IgD-negative memory B cell (primary cell): ENCODE measurements around the gene NUMA1. TPM values are rescaled to one million over a fixed set of nuclear protein-coding genes. Genes with fewer than 3 reads are reported as not detected.

Experiments used
- H3K27ac Mint-ChIP-seq, 3 donors: one replicate each; pipeline ENCODE4 v1.8.0; 2020 to 2022; ENCODE audit warnings: mild to moderate bottlenecking in 3 of 3, mixed read lengths in 3 of 3, moderate library complexity in 1 of 3
- H3K27me3 Mint-ChIP-seq: one replicate; pipeline ENCODE4 v1.8.0; 2021; ENCODE audit warnings: mixed read lengths
- H3K36me3 Mint-ChIP-seq: one replicate; pipeline ENCODE4 v1.8.0; 2020; ENCODE audit warnings: mild to moderate bottlenecking, mixed read lengths
- H3K4me1 Mint-ChIP-seq, 3 donors: one replicate each; pipeline ENCODE4 v1.8.0; 2020 to 2022; ENCODE audit warnings: mixed read lengths in 3 of 3, mild to moderate bottlenecking in 1 of 3
- H3K4me3 Mint-ChIP-seq, 4 donors: one replicate each; pipeline ENCODE4 v1.8.0; 2020 to 2022; ENCODE audit warnings: mild to moderate bottlenecking in 4 of 4, mixed read lengths in 4 of 4, moderate library complexity in 3 of 4
- H3K9me3 Mint-ChIP-seq, 3 donors: one replicate each; pipeline ENCODE4 v1.8.0; 2020 to 2021; ENCODE audit warnings: mixed read lengths in 3 of 3, mild to moderate bottlenecking in 1 of 3
- polyA plus RNA-seq: library from polyadenylated mRNA; unstranded; fragments of 300-500 nt; fragmentation: Illumina TruSeq; gene quantifications from one replicate; pipeline ENCODE4 v1.2.3, GENCODE V29; 2021

NUMA1 gene
- polyA plus RNA-seq, 1 donor from 2014 or later, result 66.6 TPM

DNA sequence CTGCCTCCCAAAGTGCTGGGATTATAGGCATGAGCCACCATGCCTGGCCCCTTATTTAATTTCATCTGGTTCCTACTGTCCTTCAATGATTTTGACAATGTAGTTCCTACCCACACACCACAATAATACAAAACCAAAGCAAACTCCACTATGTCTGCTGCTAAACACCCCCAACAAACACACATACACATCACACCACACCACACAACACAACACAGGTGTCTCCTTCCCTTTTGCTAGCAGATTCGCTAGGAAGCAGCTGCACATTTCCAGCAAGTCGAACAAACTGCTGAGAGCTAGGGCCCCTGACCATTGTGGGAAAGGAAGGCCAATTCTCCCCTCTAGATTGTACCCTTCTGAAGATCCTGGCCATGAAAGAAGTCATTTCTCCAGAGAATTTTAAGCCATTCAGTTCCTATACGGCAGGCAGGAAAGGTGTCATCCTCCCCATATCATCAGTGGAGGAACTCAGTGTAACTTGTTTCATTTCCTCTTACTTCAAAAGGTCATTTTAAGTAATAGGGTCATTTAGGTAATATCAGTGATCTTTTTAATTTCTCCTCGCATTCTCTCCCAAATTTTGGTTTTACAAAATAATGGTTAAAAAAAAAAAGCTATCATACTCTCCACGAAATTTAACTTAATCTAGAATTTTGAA is 18.5 kb downstream of the NUMA1 start:
- Mint-ChIP-seq H3K27me3 (no peaks in the 10 kb centered on the region), H3K4me3 (peak overlapping the region; percentile 2 to 70 (median 66)), H3K36me3 (peaks cover 4% of the 10 kb centered on the region), H3K4me1 (peaks cover 5 to 7% (median 6%) of the 10 kb centered on the region in 3 donors), H3K9me3 (no peaks in the 10 kb centered on the region), H3K27ac (peak overlapping the region; percentile 12 to 97 (median 83))

DNA sequence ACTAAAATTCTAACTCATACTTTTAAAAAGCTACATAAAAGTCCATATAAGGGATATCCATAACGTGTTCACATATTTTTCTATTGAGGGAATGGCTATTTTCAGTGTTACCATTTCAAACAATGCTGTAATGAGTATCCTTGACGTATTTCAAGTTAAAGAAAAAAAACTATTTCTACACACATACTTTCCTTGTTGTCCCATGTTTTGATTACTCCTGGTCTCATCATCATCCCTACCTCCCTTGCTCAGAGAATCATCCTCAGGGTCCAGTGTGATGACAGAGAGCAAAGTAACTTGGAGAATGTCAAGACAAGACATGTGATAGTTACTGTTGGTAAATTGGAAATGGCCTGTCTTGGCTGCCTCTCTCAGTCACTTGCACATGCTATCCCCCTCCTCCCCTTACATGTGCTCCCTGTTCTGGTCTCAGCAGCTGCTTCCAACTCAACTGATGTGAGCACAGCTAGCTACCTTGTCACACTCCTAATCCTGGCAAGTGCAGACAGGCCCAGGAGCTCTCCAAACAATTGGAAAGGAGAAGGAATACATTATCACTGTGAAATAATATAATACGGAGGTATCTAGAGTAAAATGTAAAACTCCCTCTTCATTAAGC is 21.8 kb downstream of the NUMA1 start:
- peaks cover 6% of the 10 kb centered on the region for H3K36me3 Mint-ChIP-seq
- no peak overlapping the region for H3K27ac Mint-ChIP-seq
- peaks cover 6 to 9% (median 7%) of the 10 kb centered on the region in 3 donors for H3K4me1 Mint-ChIP-seq
- H3K9me3 Mint-ChIP-seq, result no peaks in the 10 kb centered on the region
- H3K27me3 Mint-ChIP-seq, result no peaks in the 10 kb centered on the region
- H3K4me3 Mint-ChIP-seq, result no peak overlapping the region

DNA sequence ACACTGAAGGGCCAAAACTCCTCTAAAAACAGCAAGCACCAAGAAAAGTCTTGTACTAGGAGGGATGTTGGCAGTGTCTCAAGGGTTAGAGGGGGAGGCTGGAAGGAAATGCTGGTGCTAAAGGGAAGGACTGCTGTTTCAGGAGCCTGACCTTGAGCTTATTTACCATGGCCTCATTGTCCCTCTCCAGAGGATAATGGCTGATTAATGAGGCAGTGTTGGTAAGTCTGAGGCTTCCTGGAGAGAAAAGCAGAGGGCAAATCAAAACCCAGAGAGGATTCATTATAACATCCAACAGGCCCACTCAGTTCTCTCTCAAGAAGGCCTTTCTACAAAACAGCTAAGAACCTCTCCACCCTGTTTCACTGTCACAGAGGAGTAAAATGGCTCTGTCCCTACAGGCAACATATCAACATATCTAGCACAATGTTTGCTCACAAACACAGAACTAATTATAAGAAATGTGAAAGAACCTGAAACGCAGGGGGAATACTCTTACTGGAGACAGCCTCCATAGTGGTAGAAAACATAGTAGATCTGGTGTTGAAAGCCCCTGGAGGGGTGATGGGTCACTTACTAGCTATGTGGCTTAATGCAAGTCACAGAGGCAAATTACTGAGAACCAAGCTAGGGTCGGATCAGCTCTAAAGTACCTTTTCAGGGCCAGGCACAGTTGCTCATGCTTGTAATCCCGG is 31.4 kb downstream of the NUMA1 start:
- H3K4me3 Mint-ChIP-seq, result no peak overlapping the region
- no peaks in the 10 kb centered on the region for H3K9me3 Mint-ChIP-seq
- no peak overlapping the region for H3K27ac Mint-ChIP-seq

DNA sequence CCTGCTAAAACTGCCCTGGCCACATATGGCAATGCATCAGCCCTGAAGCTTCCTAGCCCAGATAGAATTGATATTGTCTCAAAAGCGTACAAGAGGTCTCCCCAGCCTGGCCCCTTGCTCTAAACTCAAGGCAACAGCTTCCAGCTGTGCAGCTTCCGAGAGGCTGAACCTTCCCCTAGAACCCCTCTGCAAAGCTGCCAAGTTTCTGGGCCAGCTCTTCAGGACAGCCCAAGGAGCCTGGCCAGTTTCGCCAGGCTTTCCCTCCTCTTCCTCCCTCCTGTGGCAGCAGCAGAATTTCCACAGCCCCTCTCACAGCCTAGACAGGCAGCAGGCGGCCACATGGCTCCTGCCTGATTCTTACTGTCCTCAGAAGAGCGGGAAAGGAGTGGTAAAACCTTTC is 34.5 kb downstream of the NUMA1 start:
- H3K9me3 Mint-ChIP-seq, result no peaks in the 10 kb centered on the region
- H3K27ac Mint-ChIP-seq, result peak overlapping the region in 2 of 3 donors; percentile 23 to 86
- no peaks in the 10 kb centered on the region for H3K27me3 Mint-ChIP-seq
- H3K4me1 Mint-ChIP-seq, result peaks cover 9 to 17% (median 13%) of the 10 kb centered on the region in 3 donors
- no peak overlapping the region for H3K4me3 Mint-ChIP-seq
- H3K36me3 Mint-ChIP-seq, result no peaks in the 10 kb centered on the region

More for the DNA sequence above, 31.4 kb downstream of the NUMA1 start:
- Mint-ChIP-seq H3K4me1 (peaks cover 0 to 5% (median 1%) of the 10 kb centered on the region in 3 donors), H3K36me3 (peaks cover 2% of the 10 kb centered on the region), H3K27me3 (no peaks in the 10 kb centered on the region)

DNA sequence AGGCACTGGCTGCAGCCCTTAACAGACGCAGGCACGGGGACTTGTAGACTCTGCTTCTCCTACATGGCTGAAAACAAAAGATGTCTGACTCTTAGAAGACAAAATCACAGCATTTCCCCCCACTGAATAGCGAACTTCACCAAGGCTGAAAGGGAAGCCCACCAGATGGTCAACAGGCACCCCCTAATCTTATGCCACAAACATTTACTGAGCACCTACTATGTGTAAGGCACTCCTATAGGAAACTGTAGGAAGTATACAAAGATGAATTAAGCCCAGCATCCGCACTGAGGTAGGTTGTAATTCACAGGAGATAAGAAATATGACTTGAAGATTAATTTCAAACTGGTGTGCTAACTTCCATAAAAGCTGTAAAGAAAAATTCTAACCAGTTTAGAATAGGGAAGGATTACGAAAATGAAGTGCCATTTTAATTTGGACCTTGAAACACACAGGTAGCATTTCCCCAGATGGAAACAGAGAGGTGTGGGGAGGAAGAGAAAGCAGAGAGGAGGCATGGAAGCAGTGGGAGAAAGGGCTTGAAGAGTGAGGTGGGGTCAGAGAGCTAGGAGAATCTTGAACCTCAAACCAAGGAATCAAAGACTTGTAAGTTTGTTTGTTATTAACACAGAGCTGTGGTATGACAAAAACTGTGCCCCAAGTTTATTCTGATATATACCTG is 38.1 kb downstream of the NUMA1 start:
- H3K27ac Mint-ChIP-seq, result no peak overlapping the region
- no peaks in the 10 kb centered on the region for H3K9me3 Mint-ChIP-seq
- no peaks in the 10 kb centered on the region for H3K27me3 Mint-ChIP-seq
- H3K4me3 Mint-ChIP-seq, result no peak overlapping the region
- peaks cover 2% of the 10 kb centered on the region for H3K36me3 Mint-ChIP-seq
- H3K4me1 Mint-ChIP-seq, result peaks cover 9 to 25% (median 13%) of the 10 kb centered on the region in 3 donors

DNA sequence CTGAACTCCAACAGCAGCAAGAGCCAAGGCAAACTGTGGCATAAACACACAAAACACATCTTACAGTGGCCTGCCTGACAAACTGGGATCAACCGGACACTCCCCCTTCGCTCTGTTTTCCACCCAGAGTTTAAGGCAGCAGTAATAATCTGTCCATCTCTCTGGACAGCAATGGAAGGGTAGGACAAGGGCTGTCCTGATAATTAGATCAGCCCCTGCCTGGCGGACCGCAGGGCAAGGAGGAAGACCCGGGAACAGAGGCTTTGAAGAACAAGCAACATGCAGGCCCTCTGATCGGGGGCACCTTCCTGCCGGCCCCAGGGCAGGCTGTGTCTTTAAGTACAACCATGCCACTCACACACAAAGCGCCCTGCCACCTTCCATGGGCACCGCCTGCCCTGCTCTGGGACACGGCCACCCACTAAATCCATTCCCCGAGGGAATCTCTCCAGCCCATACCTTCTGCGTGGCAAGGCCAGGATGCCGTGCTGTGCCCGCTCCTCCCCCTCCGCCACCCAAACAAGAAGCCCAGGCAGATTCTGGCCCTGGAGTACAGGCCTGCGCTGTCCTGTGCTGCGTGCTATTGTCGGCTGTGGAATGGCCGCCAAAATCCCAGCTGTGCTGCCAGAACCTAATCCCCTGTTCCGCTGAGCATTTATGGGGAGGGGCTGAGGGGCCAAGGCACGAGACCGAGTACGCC is 38.8 kb downstream of the NUMA1 start:
- Mint-ChIP-seq H3K9me3 (no peaks in the 10 kb centered on the region), H3K4me3 (no peak overlapping the region), H3K27ac (no peak overlapping the region), H3K36me3 (peaks cover 2% of the 10 kb centered on the region), H3K4me1 (peaks cover 14 to 29% (median 19%) of the 10 kb centered on the region in 3 donors), H3K27me3 (no peaks in the 10 kb centered on the region)

DNA sequence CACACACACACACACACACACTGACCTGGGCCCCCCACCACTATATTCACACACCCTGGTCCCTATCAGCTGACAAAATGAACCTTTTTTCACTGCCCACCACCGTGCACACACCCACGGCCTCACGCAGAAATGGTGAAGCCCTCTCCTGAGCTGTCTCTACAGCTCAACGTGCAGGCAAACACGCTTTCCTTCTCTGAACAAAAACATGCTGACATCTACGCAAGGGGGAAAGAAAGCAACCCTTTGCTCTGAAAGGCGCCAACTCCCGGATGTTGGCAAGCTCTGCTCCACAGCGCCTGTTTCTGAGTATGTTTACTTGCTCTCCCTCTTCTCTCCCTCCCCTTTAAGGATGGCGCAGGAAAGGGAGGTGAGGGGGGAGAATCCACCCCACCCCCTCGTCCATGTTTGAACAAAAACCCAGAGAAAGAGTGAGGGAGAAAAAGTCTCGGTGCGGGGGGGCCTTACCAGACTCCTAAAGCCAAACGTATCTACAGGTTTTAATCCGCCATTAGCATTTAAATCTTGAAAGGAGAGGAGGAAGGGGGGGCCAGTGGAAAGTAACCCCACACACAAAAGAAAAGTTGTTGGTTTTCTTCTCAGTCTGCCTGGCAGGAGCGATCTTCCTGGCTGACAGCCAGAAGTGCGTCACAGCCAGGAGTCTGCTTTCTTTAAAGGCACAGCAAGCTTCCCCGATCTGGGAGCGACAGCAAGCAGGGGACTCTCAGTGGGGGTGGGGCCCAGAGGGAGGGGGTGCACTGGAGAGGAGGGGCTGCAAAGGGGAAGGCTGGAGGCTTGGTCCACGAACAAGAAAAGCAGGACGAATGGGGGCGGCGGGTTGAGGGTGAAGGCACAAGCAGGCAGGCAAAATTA is 39.6 kb downstream of the NUMA1 start:
- H3K4me1 Mint-ChIP-seq, result peaks cover 21 to 27% (median 22%) of the 10 kb centered on the region in 3 donors
- no peaks in the 10 kb centered on the region for H3K9me3 Mint-ChIP-seq
- no peaks in the 10 kb centered on the region for H3K27me3 Mint-ChIP-seq
- H3K4me3 Mint-ChIP-seq, result no peak overlapping the region
- peaks cover 2% of the 10 kb centered on the region for H3K36me3 Mint-ChIP-seq
- no peak overlapping the region for H3K27ac Mint-ChIP-seq

DNA sequence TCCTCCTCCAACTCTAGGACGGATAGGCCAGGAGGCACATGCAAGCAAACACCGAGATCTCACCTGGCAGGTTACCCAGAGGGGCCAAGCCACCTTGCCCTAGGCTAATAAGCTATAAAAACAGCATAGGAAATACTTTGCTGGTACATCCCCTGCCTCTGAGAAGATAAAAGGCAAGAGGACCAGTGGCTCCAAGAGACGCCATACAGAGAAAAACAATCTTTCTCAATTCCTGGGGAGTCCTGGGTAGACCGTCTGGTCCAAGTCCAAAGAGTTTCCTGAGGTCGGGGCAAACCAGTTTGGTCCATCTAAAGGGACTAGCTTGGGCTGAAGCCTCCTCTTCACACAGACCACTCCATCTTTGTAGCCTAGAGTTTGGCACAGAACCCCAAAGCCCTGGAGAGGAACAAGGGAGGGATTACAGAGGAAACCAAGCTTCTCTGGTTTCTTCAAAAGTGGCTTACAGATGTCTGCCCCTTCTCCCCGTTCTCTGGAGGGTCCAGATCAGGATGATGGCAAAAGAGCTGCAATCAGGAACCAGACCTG is 40.4 kb downstream of the NUMA1 start:
- peaks cover 2% of the 10 kb centered on the region for H3K36me3 Mint-ChIP-seq
- H3K4me1 Mint-ChIP-seq, result peaks cover 22 to 30% (median 23%) of the 10 kb centered on the region in 3 donors
- H3K4me3 Mint-ChIP-seq, result no peak overlapping the region
- H3K27ac Mint-ChIP-seq, result no peak overlapping the region
- no peaks in the 10 kb centered on the region for H3K9me3 Mint-ChIP-seq
- H3K27me3 Mint-ChIP-seq, result no peaks in the 10 kb centered on the region

DNA sequence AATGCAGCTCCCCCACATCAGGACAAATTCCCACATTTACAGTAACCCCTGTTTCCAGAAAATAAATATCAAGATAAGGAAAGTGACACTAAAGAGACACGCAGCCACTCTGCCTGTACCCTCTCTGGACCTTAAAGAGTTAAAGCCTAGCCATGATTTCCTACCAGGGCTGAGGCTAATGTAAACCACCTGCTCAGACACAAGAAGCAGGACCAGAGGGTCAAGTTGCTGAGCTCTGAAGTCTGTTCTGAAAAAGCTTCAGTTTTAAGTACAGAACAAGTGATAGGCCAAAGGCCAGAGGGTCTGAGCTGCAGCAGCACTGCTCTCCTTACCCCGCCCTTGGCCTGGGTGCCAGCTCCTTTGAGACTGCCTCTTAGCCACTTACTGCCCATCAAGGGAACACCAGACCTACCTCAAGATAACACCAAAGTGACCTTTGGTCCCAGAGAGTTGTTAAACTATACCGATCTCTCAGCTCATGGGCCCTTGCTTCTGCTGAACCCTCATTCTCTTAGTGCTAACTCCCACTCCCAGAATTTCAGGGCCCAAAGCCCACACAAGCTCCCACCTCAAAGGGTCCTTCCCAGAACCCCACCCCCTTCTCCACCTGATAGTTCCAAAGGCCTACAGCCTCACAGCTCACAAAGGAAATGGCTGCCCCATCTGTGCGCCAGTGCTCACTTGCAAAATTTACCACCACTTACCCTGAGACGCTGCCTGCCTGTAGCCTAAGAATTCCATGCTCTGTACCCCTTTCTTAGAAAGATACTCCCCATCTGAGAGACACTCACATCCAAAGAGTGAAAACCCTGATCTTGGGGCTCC is 41.1 kb downstream of the NUMA1 start:
- Mint-ChIP-seq H3K27ac (no peak overlapping the region), H3K27me3 (no peaks in the 10 kb centered on the region), H3K4me1 (peaks cover 22 to 29% (median 23%) of the 10 kb centered on the region in 3 donors), H3K4me3 (no peak overlapping the region), H3K36me3 (peaks cover 2% of the 10 kb centered on the region), H3K9me3 (no peaks in the 10 kb centered on the region)

DNA sequence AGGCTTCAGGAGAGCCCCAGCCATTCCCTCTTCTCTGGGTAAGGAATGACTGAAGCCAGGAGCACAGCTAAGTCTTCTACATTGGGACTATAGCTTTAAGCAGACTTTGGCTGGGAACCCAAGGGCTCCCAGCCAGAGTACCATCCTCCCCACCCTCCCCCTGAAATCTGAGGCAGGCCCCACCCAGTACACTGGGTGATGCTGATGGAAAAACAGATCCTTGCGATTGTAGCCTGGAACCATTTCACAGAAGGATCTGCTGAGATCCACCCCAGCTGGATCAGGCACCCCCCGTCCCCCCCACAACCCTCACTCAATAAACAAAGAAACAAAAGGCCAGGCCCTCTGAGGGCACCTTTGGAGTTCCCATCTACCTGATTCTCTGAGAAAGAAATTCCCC is 41.9 kb downstream of the NUMA1 start:
- peaks cover 23 to 28% (median 24%) of the 10 kb centered on the region in 3 donors for H3K4me1 Mint-ChIP-seq

DNA sequence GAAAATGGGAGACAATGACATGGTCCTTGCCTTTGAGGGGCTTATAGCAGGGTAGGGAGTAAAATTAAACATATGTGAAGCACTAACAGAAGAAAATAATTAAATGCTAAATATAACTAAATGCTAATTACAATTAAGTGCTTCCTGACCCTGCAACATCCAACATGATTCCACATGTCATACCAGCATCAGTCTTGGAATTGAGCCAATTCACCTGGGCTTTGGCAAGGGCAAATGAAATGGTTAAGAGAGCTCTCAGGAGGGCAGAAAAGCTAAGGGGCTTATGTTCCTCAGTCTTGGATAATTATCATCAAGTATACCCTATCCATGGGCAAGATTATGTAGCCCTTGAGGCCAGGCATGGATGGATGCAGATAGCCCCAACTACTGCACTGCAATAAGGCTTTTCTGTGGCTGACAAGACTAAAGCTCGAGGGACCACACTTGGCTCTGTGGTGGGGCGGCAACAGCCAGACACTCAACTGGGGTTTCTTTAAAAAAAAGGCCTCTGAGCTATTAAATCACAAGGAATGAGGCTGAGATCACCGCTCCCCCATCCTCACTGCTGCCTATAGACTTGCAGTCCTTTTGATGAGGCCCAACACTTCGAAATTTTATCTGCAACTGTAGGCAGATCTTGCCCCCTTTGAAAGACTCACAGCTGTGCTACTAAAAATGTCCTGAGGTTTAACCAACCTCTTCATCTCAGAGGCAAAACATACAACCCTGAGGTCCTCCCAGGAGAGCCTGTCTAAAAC is 42.6 kb downstream of the NUMA1 start:
- peaks cover 22 to 26% (median 23%) of the 10 kb centered on the region in 3 donors for H3K4me1 Mint-ChIP-seq
- no peaks in the 10 kb centered on the region for H3K9me3 Mint-ChIP-seq
- H3K36me3 Mint-ChIP-seq, result peaks cover 2% of the 10 kb centered on the region
- peak overlapping the region in 1 of 4 donors; percentile 32 for H3K4me3 Mint-ChIP-seq
- no peaks in the 10 kb centered on the region for H3K27me3 Mint-ChIP-seq
- no peak overlapping the region for H3K27ac Mint-ChIP-seq

More for the DNA sequence above, 41.9 kb downstream of the NUMA1 start:
- no peak overlapping the region for H3K4me3 Mint-ChIP-seq
- H3K27ac Mint-ChIP-seq, result no peak overlapping the region
- H3K27me3 Mint-ChIP-seq, result no peaks in the 10 kb centered on the region
- no peaks in the 10 kb centered on the region for H3K9me3 Mint-ChIP-seq
- H3K36me3 Mint-ChIP-seq, result peaks cover 2% of the 10 kb centered on the region

DNA sequence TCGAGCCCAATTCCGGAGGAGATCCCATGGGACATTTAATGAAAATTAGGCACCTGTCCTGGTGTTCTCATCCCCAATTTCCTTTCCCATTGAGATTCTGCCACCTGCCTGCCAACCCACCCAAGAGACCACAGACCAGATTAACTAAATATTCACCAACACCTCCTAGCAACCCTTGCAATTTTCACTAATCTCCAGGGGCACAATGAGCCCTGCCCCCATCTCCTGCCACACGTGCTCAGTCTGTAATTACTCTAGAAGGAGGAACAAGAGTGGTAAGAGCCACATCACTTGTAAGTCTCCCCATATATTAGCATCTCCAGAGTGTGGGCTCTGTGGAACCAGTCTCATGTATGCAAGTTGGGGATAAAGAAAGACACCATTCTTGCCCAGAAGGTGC is 43.7 kb downstream of the NUMA1 start:
- H3K4me3 Mint-ChIP-seq, result peak overlapping the region in 2 of 4 donors; percentile 3 to 39
- H3K36me3 Mint-ChIP-seq, result peaks cover 2% of the 10 kb centered on the region
- no peaks in the 10 kb centered on the region for H3K9me3 Mint-ChIP-seq
- peak overlapping the region in 2 of 3 donors; percentile 36 to 50 for H3K27ac Mint-ChIP-seq
- H3K4me1 Mint-ChIP-seq, result peaks cover 14 to 17% (median 15%) of the 10 kb centered on the region in 3 donors
- H3K27me3 Mint-ChIP-seq, result no peaks in the 10 kb centered on the region
